ENCODE results near the gene CCDC87.

- TF ChIP-seq EZH2 (IDR thresholded peaks at IDR 0.05; ENCODE audit: borderline replicate concordance), result no peak
- TF ChIP-seq, protein P1, sequence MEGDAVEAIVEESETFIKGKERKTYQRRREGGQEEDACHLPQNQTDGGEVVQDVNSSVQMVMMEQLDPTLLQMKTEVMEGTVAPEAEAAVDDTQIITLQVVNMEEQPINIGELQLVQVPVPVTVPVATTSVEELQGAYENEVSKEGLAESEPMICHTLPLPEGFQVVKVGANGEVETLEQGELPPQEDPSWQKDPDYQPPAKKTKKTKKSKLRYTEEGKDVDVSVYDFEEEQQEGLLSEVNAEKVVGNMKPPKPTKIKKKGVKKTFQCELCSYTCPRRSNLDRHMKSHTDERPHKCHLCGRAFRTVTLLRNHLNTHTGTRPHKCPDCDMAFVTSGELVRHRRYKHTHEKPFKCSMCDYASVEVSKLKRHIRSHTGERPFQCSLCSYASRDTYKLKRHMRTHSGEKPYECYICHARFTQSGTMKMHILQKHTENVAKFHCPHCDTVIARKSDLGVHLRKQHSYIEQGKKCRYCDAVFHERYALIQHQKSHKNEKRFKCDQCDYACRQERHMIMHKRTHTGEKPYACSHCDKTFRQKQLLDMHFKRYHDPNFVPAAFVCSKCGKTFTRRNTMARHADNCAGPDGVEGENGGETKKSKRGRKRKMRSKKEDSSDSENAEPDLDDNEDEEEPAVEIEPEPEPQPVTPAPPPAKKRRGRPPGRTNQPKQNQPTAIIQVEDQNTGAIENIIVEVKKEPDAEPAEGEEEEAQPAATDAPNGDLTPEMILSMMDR (IDR thresholded peaks at IDR 0.05; ENCODE audit: poor library complexity), result no peak
- no peak for TF ChIP-seq EZH2phosphoT487 (IDR thresholded peaks at IDR 0.05; ENCODE audit: low read depth, severe bottlenecking, unreplicated experiment)
These were observed 2.5 kb upstream of the CCDC87 start for GRCh38 chr11:66595245-66595904.

All from hepatocyte (in vitro differentiated cells).